B cell (primary cell): ENCODE data around the gene OR2M2. TPM values are rescaled to one million over a fixed set of nuclear protein-coding genes. Genes with fewer than 3 reads are reported as not detected.

ENCODE experiments used
- ATAC-seq: fragments of 200-7000 bp; cut with Tn5 transposase; one replicate; pipeline ENCODE4 v1.10.0; 2021; ENCODE audit warnings: low read depth, mild to moderate bottlenecking, moderate number of reproducible peaks, moderate library complexity
- CTCF ChIA-PET: fragments of 350-600 bp; sonication (Branson Sonifier 250); formaldehyde crosslinking; loops from one replicate; lab custom pipeline; 2021; ENCODE audit warnings: antibody characterized with exemption, inconsistent platforms; lab: Charles Lee
- POLR2A ChIA-PET: fragments of 350-600 bp; sonication (Branson Sonifier 250); formaldehyde crosslinking; loops from one replicate; lab custom pipeline; 2021; ENCODE audit warnings: antibody characterized with exemption; lab: Charles Lee
- DNase-seq: peaks from one replicate; pipeline ENCODE4 v3.0.0; 2013
- H2AFZ ChIP-seq: 2 replicates; pipeline ENCODE4 v1.6.1; 2012; ENCODE audit warnings: mild to moderate bottlenecking, low read depth, low read length; ENCODE audit not compliant: insufficient read depth, poor library complexity, severe bottlenecking
- H3K27ac ChIP-seq, 2 donors: 1 replicate in 1 of 2; 2 replicates in 1 of 2; pipeline ENCODE4 v1.5.1; 2012 to 2013; ENCODE audit warnings: low read length in 2 of 2, mild to moderate bottlenecking in 2 of 2, moderate library complexity in 1 of 2
- H3K27me3 ChIP-seq, 4 experiments: fragments of 200-600 bp in 1 of 4; sonication (generic) in 1 of 4; replicated peaks in 1 of 4; 1 replicate in 2 of 4; 2 replicates in 2 of 4; pipeline versions ENCODE4 v1.6.1 to v1.7.0; 2013 to 2016; ENCODE audit warnings: low read length in 3 of 4, mild to moderate bottlenecking in 2 of 4, mixed read lengths in 1 of 4, moderate library complexity in 1 of 4; ENCODE audit not compliant: insufficient read depth in 4 of 4, control insufficient read depth in 3 of 4; ENCODE audit errors: control extremely low read depth in 1 of 4
- H3K36me3 ChIP-seq, 2 experiments: replicated peaks in 1 of 2; 1 replicate in 1 of 2; 2 replicates in 1 of 2; pipeline versions ENCODE4 v1.6.1 to v1.7.1; 2013; ENCODE audit warnings: low read length in 1 of 2; ENCODE audit not compliant: insufficient read depth in 2 of 2, control insufficient read depth in 1 of 2; ENCODE audit errors: control extremely low read depth in 1 of 2, extremely low read depth in 1 of 2
- H3K4me1 ChIP-seq, 2 donors: fragments of 200-600 bp in 1 of 2; sonication (generic) in 1 of 2; 1 replicate in 1 of 2; 2 replicates in 1 of 2; pipeline versions ENCODE4 v1.5.1 to v1.6.1; 2013 to 2017; ENCODE audit warnings: low read length in 2 of 2; ENCODE audit not compliant: control insufficient read depth in 2 of 2, insufficient read depth in 2 of 2
- H3K4me2 ChIP-seq: replicated peaks from 2 replicates; pipeline ENCODE3; 2012; ENCODE audit warnings: mild to moderate bottlenecking, low read depth, low read length; ENCODE audit not compliant: poor library complexity, severe bottlenecking
- H3K4me3 ChIP-seq, 5 experiments: fragments of 200-600 bp in 1 of 5; sonication (generic) in 1 of 5; 1 replicate in 3 of 5; 2 replicates in 2 of 5; pipeline versions ENCODE4 v1.5.1 to v1.7.0; 2011 to 2016; ENCODE audit warnings: low read length in 4 of 5, mild to moderate bottlenecking in 4 of 5, low read depth in 2 of 5, control low read depth in 1 of 5, moderate library complexity in 1 of 5; ENCODE audit not compliant: insufficient read depth in 1 of 5; ENCODE audit errors: control extremely low read depth in 1 of 5, extremely low read depth in 1 of 5
- H3K79me2 ChIP-seq: fragments of 200-600 bp; sonication (generic); one replicate; pipeline ENCODE4 v1.6.0; 2016; ENCODE audit warnings: low read length; ENCODE audit not compliant: control insufficient read depth, insufficient read depth
- H3K9ac ChIP-seq: fragments of 200-600 bp; sonication (generic); 2 replicates; pipeline ENCODE4 v1.6.1; 2017; ENCODE audit warnings: mild to moderate bottlenecking, low read length, moderate library complexity
- H3K9me3 ChIP-seq, 3 donors: one replicate each; pipeline versions ENCODE4 v1.6.1 to v1.7.1; 2013; ENCODE audit warnings: low read length in 2 of 3; ENCODE audit not compliant: control insufficient read depth in 2 of 3, insufficient read depth in 1 of 3; ENCODE audit errors: control extremely low read depth in 1 of 3
- H4K20me1 ChIP-seq: 2 replicates; pipeline ENCODE4 v1.6.0; 2012; ENCODE audit warnings: mild to moderate bottlenecking, low read length; ENCODE audit not compliant: insufficient read depth, control insufficient read depth, poor library complexity, severe bottlenecking
- H3K27ac Mint-ChIP-seq: one replicate; pipeline ENCODE4 v1.8.0; 2021; ENCODE audit warnings: mixed read lengths
- H3K27me3 Mint-ChIP-seq: one replicate; pipeline ENCODE4 v1.8.0; 2021; ENCODE audit warnings: mixed read lengths
- H3K4me1 Mint-ChIP-seq: one replicate; pipeline ENCODE4 v1.8.0; 2021; ENCODE audit warnings: mixed read lengths
- H3K4me3 Mint-ChIP-seq: one replicate; pipeline ENCODE4 v1.8.0; 2021; ENCODE audit warnings: mixed read lengths
- H3K9me3 Mint-ChIP-seq: one replicate; pipeline ENCODE4 v1.8.0; 2022; ENCODE audit warnings: mixed read lengths; ENCODE audit not compliant: insufficient read depth
- CTCF ChIP-seq: fragments of 200-600 bp; IDR thresholded peaks from one replicate; pipeline ENCODE4 v1.8.0; 2022; ENCODE audit warnings: antibody characterized with exemption, mild to moderate bottlenecking
- EZH2 ChIP-seq: IDR thresholded peaks from 2 replicates; pipeline ENCODE4 v1.6.1; 2012; ENCODE audit warnings: borderline replicate concordance, low read depth, mild to moderate bottlenecking, moderate library complexity, low read length; ENCODE audit not compliant: insufficient read depth, poor library complexity, severe bottlenecking
- WGBS: methylation state at CpG from one replicate; pipeline ENCODE4 v1.1.5; 2013; ENCODE audit warnings: missing lambda C conversion rate; ENCODE audit not compliant: insufficient coverage; 5-methylcytosine and 5-hydroxymethylcytosine counted together
- intact Hi-C: fragments of 100-400 bp; cut with micrococcal nuclease; formaldehyde crosslinking; loops from one replicate; pipeline ENCODE4 v1.10.0; 2022
- polyA plus RNA-seq: library from polyadenylated mRNA; depleted of rRNA; stranded (reverse); fragments of >200 nt; gene quantifications from 2 replicates; pipeline ENCODE4 v1.2.3, GENCODE V29; 2012
- total RNA-seq, 2 donors: library from RNA; stranded (reverse); fragments of 120-200 nt in 1 of 2; gene quantifications; 1 replicate in 1 of 2; 2 replicates in 1 of 2; pipeline versions ENCODE4 v1.2.3 to v1.2.4, GENCODE V29; 2013 to 2022

OR2M2 gene
- total and polyA plus RNA-seq, 2 donors (not counting 1 experiment from before 2014, with no cell fraction given) = not detected

- WGBS = no CpG with 5 or more reads among the region's 4 CpGs
- TF ChIP-seq EZH2 = no peak
- no peak for TF ChIP-seq CTCF
- Histone ChIP-seq H3K9ac (no peak overlapping the region), H3K4me1 (no peaks in the 10 kb centered on the region), H4K20me1 (no peaks in the 10 kb centered on the region), H3K9me3 (no peaks in the 10 kb centered on the region), H3K79me2 (no peaks in the 10 kb centered on the region), H3K4me2 (no peak overlapping the region), H3K36me3 (no peaks in the 10 kb centered on the region), H3K27ac (no peak overlapping the region), H3K4me3 (no peak overlapping the region), H3K27me3 (no peaks in the 10 kb centered on the region), H2AFZ (no peak overlapping the region)
- ChIA-PET POLR2A (no interaction called here), CTCF (no interaction called here)
- Mint-ChIP-seq H3K4me3 (no peak overlapping the region), H3K27ac (no peak overlapping the region), H3K4me1 (no peaks in the 10 kb centered on the region), H3K9me3 (no peaks in the 10 kb centered on the region), H3K27me3 (no peaks in the 10 kb centered on the region)
- ATAC-seq (no peak), DNase-seq (no peak)
- intact Hi-C loops = no loop called here
These were observed 15.9 kb upstream of the OR2M2 start for GRCh38 chr1:248158758-248159157.

GRCh38 chr1:248164031-248164430 is 10.6 kb upstream of the OR2M2 start:
- Histone ChIP-seq H2AFZ (no peak overlapping the region), H3K27ac (no peak overlapping the region), H3K9ac (no peak overlapping the region), H3K36me3 (no peaks in the 10 kb centered on the region), H3K9me3 (peaks cover 0 to 11% (median 0%) of the 10 kb centered on the region in 3 donors), H3K4me2 (no peak overlapping the region), H3K79me2 (no peaks in the 10 kb centered on the region), H4K20me1 (no peaks in the 10 kb centered on the region), H3K4me1 (no peaks in the 10 kb centered on the region), H3K27me3 (no peaks in the 10 kb centered on the region), H3K4me3 (no peak overlapping the region)
- intact Hi-C loops = no loop called here
- no peak for TF ChIP-seq EZH2
- TF ChIP-seq CTCF = no peak
- Mint-ChIP-seq H3K9me3 (no peaks in the 10 kb centered on the region), H3K4me3 (no peak overlapping the region), H3K27ac (no peak overlapping the region), H3K4me1 (no peaks in the 10 kb centered on the region), H3K27me3 (no peaks in the 10 kb centered on the region)
- ChIA-PET POLR2A (no interaction called here), CTCF (no interaction called here)
- 90% methylated on average over 12 of the region's 12 CpGs for WGBS
- ATAC-seq (no peak), DNase-seq (no peak)
